Colonic mucosa (tissue), 4 donors: ENCODE results near the gene ST6GALNAC5. TPM values are rescaled to one million over a fixed set of nuclear protein-coding genes. Genes with fewer than 3 reads are reported as not detected.

Source experiments
- DNase-seq: peaks from one replicate; pipeline ENCODE4 v3.0.0-alpha.2; 2020
- H3K27ac ChIP-seq: fragments of 200-600 bp; one replicate; pipeline ENCODE4 v1.8.0; 2021
- H3K27me3 ChIP-seq: fragments of 200-600 bp; one replicate; pipeline ENCODE4 v1.8.0; 2021
- H3K36me3 ChIP-seq: fragments of 200-600 bp; one replicate; pipeline ENCODE4 v1.8.0; 2021
- H3K4me1 ChIP-seq: fragments of 200-600 bp; one replicate; pipeline ENCODE4 v1.8.0; 2021; ENCODE audit warnings: mild to moderate bottlenecking
- H3K4me3 ChIP-seq: fragments of 200-600 bp; one replicate; pipeline ENCODE4 v1.8.0; 2021
- H3K9ac ChIP-seq, 2 donors: one replicate each; pipeline ENCODE4 v1.7.0; 2013; ENCODE audit warnings: control low read depth in 2 of 2, low read depth in 2 of 2, low read length in 2 of 2
- H3K9me3 ChIP-seq: fragments of 200-600 bp; one replicate; pipeline ENCODE4 v1.8.0; 2021
- CTCF ChIP-seq: fragments of 200-600 bp; IDR thresholded peaks from one replicate; pipeline ENCODE4 v1.8.0; 2022; ENCODE audit warnings: antibody characterized with exemption, mild to moderate bottlenecking
- intact Hi-C: fragments of 100-400 bp; cut with DNase I; formaldehyde crosslinking; loops from one replicate; pipeline ENCODE4 v1.14.1; 2022
- microRNA-seq: library from miRNA; unstranded; fragments of <30 nt; microRNA quantifications from one replicate; pipeline ENCODE4, GENCODE V29; 2019
- total RNA-seq, 2 donors: library from RNA; stranded (reverse); fragmentation: NEBNext Ultra II Directional in 1 of 2; extraction: Animal tissue kit (Norgen Biotek cat#: 25700) in 1 of 2; gene quantifications; one replicate each; pipeline ENCODE4 v1.2.1, GENCODE V29; 2021
- donor health status: healthy.
- donor health status: DM: no; HTN: no; CAD: no.
- donor health status: DM: no; HTN: no; CAD: no.

The ST6GALNAC5 gene
- total RNA-seq, 2 donors from 2014 or later: 2.1 to 2.2 TPM

- Histone ChIP-seq H3K4me1 (no peaks in the 10 kb centered on the region), H3K9ac (no peak overlapping the region), H3K36me3 (no peaks in the 10 kb centered on the region), H3K27ac (no peak overlapping the region), H3K4me3 (no peak overlapping the region), H3K9me3 (no peaks in the 10 kb centered on the region), H3K27me3 (no peaks in the 10 kb centered on the region)
- TF ChIP-seq CTCF: no peak
- no peak for DNase-seq
- intact Hi-C loops: no loop called here
Observed at GRCh38 chr1:77095236-77095635, 228.0 kb downstream of the ST6GALNAC5 start.

GRCh38 chr1:77096496-77097255 is 229.4 kb downstream of the ST6GALNAC5 start:
- Histone ChIP-seq H3K4me1 (no peaks in the 10 kb centered on the region), H3K36me3 (no peaks in the 10 kb centered on the region), H3K27me3 (no peaks in the 10 kb centered on the region), H3K4me3 (no peak overlapping the region), H3K9ac (no peak overlapping the region), H3K27ac (no peak overlapping the region), H3K9me3 (no peaks in the 10 kb centered on the region)
- no peak for TF ChIP-seq CTCF
- intact Hi-C loops: no loop called here
- no peak for DNase-seq

- intact Hi-C loops: no loop called here
- H3K4me1 ChIP-seq: no peaks in the 10 kb centered on the region
Observed at GRCh38 chr1:77100875-77101274, 233.6 kb downstream of the ST6GALNAC5 start.

GRCh38 chr1:77103486-77103885 is 236.2 kb downstream of the ST6GALNAC5 start:
- no peaks in the 10 kb centered on the region for H3K36me3 ChIP-seq
- H3K27ac ChIP-seq: no peak overlapping the region
- no peaks in the 10 kb centered on the region for H3K27me3 ChIP-seq
- DNase-seq: no peak
- H3K4me3 ChIP-seq: no peak overlapping the region
- H3K9ac ChIP-seq: no peak overlapping the region
- intact Hi-C loops: no loop called here
- H3K4me1 ChIP-seq: no peaks in the 10 kb centered on the region
- TF ChIP-seq CTCF: no peak
- no peaks in the 10 kb centered on the region for H3K9me3 ChIP-seq

More at GRCh38 chr1:77100875-77101274, 233.6 kb downstream of the ST6GALNAC5 start:
- Histone ChIP-seq H3K9ac (no peak overlapping the region), H3K27ac (no peak overlapping the region), H3K36me3 (no peaks in the 10 kb centered on the region), H3K27me3 (no peaks in the 10 kb centered on the region), H3K4me3 (no peak overlapping the region), H3K9me3 (no peaks in the 10 kb centered on the region)
- TF ChIP-seq CTCF: no peak
- no peak for DNase-seq

GRCh38 chr1:77104672-77105071 is 237.4 kb downstream of the ST6GALNAC5 start:
- intact Hi-C loops: no loop called here
- no peaks in the 10 kb centered on the region for H3K27me3 ChIP-seq
- no peaks in the 10 kb centered on the region for H3K9me3 ChIP-seq
- no peak for TF ChIP-seq CTCF
- no peak for DNase-seq
- no peaks in the 10 kb centered on the region for H3K36me3 ChIP-seq
- no peak overlapping the region for H3K27ac ChIP-seq
- H3K9ac ChIP-seq: no peak overlapping the region
- H3K4me3 ChIP-seq: no peak overlapping the region
- no peaks in the 10 kb centered on the region for H3K4me1 ChIP-seq

Small RNAs within 50 kb of the gene (microRNA-seq; reads per million reads assigned to microRNA genes)
- gene MIR7156: not detected
